ENCODE results near the gene NACC2.
"Not testable (repeated sequence)": the region's sequence is repeated elsewhere in the genome, so short reads cannot be mapped to it uniquely, and the experiment has no call there.

Gene NACC2

DNA sequence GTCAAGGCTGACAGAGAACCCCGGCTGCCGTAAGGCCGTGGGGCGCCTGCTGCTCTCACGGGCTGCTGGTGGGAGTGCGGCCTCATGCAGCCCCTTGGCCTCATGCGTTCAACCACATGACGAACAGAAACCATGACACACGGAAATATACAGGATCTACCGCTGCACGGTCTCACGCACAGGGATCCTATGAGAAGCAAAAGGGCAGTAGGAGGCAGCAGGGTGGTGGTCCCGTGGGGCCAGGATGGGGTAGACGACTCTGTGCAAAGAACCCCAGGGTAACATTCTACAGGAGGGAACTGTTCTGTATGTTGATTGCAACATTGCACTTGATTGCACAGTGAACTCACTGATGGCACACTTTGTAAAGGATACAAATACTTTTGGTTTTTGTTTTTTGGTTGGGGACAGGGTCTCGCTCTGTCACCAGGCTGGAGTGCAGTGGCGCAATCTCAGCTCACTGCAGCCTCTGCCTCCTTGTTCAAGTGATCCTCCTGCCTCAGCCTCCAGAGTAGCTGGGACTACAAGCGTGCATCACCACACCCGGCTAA lies 51.6 kb downstream of the NACC2 start:
- DNase-seq = no peak

DNA sequence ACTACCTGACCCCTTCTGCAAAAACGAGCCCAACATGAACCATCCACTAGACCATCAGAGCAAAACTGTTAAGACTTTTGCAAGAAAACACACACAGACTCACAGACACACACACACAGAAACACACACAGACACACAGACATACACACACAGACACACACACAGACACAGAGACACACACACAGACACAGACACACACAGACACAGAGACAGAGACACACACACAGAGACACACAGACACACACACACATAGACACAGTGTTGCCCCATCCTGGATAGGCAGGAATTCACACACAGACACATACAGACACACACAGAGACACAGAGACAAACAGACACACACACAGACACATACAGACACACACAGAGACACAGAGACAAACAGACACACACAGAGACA lies 52.5 kb downstream of the NACC2 start:
- DNase-seq = no peak

DNA sequence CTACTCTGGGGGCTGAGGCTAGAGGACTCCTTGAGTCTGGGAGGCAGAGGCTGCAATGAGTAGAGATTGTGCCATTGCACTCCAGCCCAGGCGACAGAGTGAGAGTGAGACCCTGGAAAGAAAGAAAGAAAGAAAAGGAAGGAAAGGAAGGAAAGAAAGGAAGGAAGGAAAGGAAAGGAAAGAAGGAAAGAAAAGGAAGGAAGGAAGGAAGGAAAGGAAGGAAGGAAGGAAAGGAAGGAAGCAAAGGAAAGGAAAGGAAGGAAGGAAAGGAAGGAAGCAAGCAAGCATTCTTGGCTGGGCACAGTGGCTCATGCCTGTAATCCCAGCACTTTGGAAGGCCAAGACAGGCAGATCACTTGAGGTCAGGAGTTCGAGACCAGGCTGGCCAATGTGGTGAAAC lies 54.2 kb downstream of the NACC2 start:
- not testable (repeated sequence) for DNase-seq

DNA sequence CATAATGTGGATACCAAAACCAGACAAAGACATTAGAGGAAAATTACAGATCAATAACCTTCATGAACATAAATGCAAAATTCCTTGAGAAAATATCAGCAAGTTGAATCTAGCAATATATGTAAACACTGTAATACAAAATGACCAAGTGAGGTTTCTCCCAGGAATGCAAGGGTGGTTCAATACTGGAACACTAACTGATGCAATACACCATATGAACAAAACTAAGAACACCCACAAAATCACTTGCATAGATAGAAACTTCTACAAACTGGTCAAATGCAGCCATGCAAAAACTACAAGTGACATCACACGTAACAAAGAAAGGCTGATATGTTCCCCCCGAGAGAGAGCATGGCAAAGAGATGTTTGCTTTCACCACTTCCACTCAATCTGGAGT lies 55.6 kb downstream of the NACC2 start:
- DNase-seq = no peak

DNA sequence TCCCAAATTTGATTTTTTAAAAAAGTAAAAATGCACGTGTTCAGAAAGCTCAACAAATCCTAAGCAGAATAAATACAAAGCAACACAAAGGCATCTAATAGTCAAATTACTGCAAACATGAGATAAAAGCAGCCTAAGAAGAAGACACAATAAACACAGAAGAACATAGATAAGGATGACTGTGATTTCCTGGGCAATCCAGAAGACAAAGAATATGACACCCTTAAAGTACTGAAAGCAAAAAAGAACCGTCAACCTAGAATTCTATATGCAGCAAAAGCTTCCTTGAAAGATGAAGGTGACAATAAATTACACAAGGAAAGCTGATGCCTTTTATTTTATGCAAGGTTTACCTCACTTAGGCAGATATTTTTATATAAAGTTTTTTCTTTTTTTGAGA lies 58.2 kb downstream of the NACC2 start:
- DNase-seq = no peak

DNA sequence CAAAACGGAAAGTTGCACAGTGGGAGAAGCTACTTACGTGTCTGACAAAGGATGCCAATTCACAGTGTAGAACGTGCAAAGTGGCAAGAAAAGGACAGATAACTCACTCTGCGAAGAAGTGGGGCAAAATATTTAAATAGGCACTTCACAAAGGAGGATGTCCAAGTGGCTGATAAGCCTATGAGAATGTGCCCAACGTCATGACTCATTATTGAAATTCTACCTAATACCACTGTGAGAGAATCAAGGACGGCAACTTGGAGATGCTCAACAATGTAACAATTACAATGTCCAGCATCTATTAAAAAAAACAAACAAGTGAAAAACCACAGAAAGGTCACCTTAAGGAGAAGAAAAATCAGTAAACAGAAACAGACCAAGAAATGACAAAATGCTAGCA lies 59.0 kb downstream of the NACC2 start:
- DNase-seq = no peak

DNA sequence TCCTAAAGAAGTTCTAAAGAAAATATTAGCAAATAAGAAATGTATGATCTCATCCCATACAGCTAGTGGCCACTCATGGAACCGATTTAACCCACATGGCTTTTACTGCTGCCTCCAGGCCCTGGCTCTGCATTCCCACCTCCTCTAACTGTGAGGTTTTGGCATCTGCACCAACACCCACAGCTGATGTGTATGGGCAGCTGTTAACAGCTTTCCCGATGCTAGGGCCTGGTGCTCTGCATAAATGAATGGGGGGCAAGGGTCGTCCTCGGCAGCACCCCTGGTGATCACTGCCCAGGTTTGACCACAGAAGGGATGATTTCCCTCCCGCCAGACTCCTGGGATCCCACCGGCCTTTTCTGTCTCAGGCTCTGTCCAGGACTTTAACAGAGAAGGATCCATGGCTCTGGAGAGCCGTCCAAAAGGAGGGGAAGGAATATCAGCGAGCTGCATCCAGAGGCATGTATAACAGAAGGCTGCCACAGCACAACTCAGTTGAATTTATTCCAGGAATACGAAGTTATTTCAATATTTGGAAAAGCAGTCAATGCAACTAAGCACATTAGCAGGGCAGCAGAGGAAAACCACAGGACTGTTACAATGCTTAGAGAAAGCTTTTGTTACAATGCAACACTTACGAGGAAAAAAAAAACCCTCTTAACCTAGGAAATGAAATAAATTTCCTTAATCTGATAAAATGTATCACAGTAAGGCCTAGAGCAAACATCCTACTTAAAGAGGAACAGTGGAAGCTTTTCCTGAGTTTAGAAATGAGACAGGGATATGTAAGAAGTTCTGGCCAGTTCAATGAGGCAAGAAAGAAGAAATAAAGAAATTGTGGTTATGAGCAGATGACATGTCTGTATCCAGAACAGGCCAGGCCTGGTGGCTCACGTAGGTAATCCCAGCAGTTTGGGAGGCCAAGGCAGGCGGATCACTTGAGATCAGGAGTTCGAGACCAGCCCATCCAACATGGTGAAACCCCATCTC lies 63.1 kb downstream of the NACC2 start:
- DNase-seq = no peak

DNA sequence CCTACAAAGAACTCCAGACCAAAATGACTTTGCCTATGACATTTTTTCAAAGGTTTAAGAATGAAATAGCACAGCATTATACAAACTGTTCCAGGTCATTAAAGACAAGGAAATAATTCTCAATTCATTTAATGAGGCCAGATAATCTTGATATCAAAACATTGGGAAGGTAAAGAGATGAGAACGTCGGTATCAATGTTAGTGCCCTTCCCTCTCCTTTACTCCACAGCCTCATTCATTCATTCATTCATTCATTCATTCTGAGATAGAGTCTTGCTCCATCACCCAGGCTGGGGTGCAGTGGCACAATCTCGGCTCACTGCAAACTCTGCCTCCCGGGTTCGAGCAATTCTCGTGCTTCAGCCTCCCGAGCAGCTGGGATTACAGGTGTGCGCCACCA lies 64.0 kb downstream of the NACC2 start:
- no peak for DNase-seq

DNA sequence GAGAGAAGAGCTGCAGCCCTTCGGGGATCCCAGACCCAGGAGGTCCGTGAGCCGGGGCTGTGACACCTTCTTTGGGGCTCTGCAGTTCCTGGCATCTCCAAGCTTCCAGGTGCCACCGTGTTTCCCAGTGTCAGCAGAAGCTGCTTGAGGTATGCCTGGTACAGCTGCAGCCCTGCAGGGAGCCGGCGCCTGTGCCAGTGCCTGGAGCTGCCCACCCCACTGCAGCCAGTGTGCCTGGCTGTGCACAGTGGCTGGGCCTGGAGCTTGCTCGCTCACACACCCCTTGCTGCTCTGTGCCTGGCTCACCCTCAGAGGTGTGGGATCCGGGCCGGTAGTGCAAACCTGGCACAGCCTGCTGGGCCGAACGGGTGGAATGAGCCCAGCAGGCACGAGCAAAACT lies 65.5 kb downstream of the NACC2 start:
- DNase-seq = no peak

DNA sequence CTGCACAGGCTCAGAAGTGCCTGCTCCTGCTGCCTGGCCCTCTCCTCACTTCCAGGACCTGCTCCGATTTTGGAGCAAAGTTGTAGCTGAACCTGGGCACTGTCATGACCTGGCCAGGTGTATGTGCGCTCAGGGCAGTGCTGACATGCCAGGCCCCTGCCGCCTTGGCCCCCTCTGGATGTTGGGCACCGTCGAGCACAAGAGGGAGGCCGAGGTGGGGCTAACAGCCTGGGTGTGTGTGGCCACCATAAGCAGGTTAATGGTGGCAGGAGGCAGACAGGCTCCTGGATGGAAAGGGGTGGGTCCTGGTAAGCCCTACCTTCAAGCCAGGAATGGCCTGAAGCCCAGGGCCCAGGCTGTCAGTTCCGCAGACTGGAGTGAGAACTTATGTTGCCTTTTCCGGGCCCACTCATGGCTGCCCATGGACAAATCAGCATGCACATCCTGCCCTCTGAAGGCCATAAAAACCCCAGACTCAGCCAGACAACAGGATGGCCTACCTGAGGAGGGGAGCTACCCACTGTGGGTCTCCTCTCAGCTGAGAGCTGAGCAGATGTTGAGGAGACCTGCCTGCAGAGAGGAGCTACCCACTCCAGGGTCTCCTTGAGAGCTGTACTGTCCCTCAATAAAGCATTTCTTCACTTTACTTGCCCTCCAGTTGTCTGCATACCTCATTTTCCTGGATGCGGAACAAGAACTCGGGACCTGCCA lies 66.2 kb downstream of the NACC2 start:
- no peak for DNase-seq

DNA sequence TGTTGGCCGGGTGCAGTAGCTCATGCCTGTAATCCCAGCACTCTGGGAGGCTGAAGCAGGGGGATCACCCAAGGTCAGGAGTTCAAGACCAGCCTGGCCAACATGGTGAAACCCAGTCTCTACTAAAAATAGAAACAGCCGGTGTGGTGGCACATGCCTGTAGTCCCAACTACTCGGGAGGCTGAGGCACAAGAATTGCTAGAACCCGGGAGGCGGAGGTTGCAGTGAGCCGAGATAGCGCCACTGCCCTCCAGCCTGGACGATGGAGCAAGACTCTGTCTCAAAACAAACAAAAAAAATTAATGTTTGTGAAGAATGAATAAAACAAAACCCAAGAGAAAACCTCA lies 68.2 kb downstream of the NACC2 start:
- DNase-seq = not testable (repeated sequence)

DNA sequence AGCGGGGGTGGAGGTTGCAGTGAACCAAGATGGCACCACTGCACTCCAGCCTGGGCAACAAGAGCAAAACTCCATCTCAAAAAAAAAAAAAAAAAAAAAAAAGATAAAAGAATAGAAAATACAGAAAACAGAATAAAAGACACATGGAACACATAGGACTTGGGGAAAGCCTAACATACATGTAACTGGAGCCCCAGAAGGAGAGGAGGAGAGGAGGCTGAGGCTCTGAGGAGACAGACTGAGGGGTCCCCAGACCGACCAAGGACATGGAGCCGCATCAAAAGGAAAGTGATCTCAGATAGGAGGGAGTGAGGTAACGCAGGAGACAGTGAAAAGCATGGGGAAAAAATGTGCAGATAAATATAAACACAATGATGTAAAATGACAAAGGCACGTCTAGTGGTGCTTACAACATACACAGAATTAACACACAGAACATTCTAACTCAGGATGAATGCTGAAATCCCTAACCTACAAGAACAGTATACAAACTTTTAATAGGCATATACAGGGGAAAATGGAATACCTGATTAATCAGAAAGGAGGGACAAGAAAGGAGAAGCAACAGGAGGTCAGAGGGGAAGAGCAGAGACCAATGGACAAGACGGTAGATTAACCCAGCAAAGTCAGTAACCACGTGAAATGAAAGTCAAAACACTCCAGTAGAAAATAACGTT lies 68.7 kb downstream of the NACC2 start:
- no peak for DNase-seq

DNA sequence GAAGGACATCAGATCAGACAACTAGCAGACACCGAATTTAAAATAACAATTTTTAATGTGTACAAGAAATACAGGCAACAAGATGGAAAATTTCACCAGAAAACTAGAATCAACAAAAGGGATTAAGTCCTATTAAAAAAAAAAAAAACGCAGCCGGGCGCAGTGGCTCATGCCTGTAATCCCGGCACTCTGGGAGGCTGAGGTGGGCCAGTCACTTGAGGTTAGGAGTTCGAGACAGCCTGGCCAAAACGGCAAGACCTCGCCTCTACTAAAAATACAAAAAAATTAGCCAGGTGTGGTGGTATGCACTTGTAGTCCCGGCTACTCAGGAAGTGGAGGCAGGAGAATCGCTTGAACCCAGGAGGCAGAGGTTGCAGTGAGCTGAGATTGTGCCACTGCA lies 69.6 kb downstream of the NACC2 start:
- DNase-seq = no peak

DNA sequence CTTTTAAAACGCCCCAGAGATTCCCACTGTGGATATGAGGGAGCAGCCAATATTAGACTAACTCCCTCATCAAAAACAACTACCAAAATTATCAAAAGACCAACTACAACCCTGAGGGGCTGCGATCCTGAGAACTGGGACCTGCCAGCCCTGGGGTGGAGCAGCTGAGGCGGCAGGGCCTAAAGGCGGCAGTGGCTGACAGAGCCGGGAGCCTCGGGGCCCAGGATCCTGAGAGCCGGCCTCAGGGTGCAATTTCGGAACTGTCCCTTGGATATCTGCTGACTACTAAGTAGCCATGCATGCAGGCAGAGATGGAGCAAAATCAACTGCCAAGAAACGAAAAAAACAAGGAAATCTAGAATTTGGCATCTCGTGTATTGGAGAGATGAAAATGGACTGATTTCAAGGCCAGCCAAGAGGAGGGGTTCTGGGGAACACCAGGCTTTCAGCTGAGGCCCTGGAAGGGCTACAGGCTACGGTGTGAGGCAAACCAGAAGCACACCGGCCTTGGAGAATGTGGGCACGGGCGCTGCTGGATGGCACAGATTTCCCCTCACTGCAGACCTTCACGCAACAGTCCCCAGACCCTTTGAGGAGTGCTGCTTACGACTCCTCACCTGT lies 70.3 kb downstream of the NACC2 start:
- no peak for DNase-seq

DNA sequence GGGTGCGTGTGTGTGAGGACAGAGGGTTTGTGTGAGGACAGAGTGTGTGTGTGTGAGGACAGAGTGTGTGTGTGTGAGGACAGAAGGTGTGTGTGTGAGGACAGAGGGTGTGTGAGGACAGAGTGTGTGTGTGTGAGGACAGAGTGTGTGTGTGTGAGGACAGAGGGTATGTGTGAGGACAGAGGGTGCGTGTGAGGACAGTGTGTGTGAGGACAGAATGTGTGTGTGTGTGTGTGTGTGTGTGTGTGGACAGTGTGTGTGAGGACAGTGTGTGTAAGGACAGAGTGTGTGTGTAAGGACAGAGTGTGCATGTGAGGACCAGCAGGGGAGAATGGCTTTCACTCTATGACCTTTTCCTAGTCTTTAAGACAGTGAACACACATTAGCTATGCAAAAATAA lies 70.8 kb downstream of the NACC2 start:
- DNase-seq = no peak

DNA sequence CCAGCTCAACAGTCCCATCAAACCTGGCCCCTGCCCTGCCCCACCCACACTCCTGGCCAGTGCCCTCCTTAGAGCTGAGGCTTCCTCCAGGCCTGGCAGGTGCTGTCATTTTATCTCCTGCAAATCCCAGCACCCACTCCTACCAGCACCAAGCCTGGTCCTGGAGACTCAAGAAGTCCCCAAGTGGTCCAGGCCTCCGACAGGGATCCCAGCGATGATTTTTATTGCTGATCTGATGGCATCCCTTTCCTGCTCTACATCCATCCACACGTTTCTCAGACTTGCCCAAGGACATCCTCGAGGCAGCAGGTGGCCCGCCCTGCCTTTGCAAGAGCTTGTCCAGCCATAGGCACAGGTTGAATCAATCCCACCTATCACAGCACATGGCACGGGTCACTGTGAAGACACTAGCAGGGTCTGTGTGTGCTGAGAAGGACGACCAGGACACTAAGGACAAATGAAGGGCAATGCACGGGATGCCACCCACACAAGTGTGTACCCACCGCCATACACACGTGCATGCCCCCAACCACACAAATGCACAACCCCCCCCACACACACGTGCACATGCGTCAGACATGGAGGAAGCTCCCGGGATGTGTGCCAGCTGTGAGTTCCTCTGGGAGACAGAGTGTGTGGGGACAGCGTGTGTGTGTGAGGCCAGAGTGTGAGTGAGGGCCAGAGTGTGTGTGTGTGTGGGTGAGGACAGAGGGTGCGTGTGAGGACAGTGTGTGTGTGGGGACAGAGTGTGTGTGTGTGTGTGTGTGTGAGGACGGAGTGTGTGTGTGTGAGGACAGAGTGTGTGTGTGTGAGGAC lies 71.5 kb downstream of the NACC2 start:
- DNase-seq = no peak

DNA sequence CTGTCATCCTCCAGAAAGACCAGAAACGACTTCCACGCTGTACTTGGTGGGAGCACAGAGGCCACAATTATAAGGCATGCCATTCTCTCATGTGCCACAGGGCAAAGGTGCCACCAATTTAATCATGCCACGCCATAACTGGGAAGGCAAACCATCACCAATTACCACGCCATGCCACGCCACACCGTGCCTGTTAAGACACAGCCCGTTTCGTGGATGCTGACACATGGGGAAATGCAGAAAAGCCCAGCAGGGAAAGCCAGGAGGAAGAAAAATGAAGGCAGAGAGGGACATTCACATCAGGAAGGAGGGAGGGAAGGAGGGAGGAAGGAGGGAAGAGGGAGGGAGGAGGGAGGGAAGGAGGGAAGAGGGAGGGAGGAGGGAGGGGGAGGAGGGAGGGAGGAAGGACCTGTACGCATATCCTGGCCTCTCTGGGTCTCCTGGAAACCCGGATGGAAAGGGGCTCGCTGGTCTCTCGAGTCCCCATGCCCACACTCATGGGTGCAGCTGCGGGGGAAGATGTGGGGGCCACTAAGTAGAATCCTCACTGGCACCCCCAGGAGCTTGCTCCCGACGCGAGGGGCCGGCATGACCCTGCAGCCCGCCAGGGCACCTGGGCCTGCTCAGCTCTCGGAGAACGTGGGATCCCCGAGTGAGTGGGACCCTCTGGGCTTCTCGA lies 72.2 kb downstream of the NACC2 start:
- no peak for DNase-seq

DNA sequence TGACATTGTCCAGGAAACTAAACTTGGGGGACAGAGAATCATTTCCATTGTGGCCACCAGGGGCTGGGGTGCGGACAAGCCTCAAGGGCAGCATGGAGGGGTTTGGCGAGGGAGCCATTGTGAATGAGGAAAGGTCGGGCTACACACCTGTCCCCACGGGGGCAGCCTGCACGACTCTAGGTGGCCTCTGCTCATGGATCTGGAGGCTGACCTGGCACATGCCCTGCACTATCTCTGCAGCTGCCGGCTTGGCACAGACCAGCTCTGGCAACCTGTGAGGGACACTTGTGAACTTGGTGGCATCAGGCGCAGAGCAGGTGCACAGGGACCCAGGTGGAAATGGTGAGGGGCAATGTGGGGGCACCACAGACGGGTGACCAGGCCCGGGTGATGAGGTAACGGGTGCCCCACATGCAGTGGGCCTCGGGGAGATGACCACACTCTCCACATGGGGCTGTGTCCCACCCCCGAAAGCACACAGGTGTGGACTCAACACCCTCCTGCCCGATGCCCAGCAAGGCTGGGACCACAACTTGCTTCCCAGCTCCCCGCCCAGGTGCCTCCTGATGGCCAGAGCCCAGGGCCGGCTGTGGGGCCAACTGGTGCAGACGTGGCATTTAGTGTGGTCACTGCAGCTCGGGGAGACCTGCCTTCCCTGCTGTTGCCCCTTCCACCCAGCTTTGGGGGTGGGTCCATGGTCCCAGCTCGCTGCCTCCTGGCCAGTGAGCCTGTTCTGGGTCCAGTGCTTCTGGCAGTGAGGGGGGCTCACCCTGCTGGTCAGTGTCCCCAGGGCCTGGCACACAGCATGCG lies 73.0 kb downstream of the NACC2 start:
- DNase-seq = no peak

DNA sequence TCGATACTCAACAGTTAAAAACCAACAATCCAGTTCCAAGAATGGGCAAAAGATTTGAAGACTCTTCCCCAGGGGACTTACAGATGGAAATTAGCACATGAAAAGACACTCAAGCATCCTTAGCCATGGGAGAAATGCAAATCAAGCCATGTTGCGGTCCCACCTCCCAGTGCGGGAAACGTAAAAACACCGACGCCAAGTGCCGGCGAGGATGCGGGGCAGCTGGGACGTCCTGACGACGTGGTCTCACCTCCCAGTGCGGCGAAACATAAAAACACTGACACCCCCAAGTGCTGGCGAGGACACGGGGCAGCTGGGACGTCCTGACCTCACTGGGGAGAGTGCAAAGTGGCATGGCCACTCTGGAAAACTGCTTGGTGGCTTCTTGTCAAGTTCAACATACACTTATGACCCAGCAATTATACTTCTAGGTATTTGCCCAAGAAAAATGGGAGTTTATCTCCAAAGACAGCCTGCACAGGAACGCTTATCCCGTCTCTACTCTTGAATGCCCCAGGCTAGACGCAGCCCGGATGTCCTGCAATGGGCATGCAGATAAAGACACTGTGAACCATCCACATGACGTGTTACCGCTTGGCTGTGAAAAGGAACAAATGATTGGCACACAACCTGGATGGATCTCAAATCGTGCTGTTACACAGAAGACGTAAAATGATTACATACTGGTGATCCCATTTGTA lies 73.8 kb downstream of the NACC2 start:
- no peak for DNase-seq

DNA sequence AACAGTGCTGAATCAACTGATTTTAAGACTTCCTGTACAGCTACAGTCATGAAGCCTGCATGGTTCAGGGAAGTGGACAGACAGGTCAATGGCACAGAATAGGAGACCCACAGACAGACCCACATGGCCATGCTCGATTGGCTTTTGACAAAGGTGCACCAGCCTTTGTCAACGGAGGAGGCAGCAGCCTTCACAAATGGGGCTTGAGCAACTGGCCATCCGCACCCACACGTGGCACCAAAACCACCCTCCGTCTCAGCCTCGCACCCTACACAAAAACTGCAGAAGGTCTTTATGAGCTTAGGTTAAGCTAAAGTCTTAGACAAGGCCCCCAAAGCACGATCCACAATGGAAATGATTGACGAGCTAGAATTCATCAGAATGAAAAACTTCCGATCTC lies 74.4 kb downstream of the NACC2 start:
- DNase-seq = no peak

Data from stimulated activated naive CD4-positive, alpha-beta T cell (primary cell).